ENCODE measurements around the gene CADPS. TPM values are rescaled to one million over a fixed set of nuclear protein-coding genes. Genes with fewer than 3 reads are reported as not detected.

Gene CADPS
- total RNA-seq, 4 donors from 2014 or later = 1.0 to 8.1 (median 2.0) TPM

DNA sequence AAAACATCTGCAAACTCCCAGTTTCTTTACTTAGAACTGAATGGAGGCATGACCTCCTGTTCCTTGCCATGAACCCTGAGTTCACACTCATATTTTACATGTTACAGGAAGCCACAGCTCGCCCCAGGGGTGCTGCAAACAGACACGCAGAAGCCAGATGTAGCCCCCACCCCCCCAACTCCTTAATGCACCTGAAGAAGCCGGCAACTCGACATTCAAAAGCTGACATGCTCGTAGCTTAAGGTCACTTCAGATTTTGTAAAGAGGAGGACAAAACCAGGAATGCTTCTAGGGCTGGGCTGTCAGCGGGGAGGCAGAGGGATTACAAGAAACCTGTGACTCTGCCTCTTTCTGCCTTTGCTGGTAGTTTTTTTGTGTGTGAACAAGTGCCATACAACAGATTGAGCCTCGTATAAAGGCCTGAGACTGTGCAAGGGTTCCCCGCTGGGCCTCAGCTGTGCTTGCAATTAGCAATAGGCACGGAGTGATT lies 459.9 kb downstream of the CADPS start:
- intact Hi-C loops (cut with DNase I) = no loop called here
- H3K27me3 ChIP-seq = no peaks in the 10 kb centered on the region
- no peaks in the 10 kb centered on the region for H3K36me3 ChIP-seq
- no peak for TF ChIP-seq POLR2AphosphoS5 (IDR thresholded peaks at IDR 0.05)
- no peak for TF ChIP-seq POLR2A (IDR thresholded peaks at IDR 0.05; ENCODE audit: low read depth)
- TF ChIP-seq CTCF (IDR thresholded peaks at IDR 0.05) = no peak
- TF ChIP-seq EP300 (IDR thresholded peaks at IDR 0.05) = no peak
- H3K4me1 ChIP-seq = no peaks in the 10 kb centered on the region
- no peak overlapping the region for H3K4me3 ChIP-seq
- H3K27ac ChIP-seq (replicated peaks in 1 of 4) = no peak overlapping the region
- no peak for DNase-seq (ENCODE audit: extremely low spot score)
- no peaks in the 10 kb centered on the region for H3K9me3 ChIP-seq
- 50% methylated on average over 9 of the region's 9 CpGs for WGBS

GRCh38 chr3:62414786-62415185 lies 460.4 kb downstream of the CADPS start:
- no peaks in the 10 kb centered on the region for H3K9me3 ChIP-seq
- H3K27me3 ChIP-seq = no peaks in the 10 kb centered on the region
- no peak overlapping the region for H3K27ac ChIP-seq (replicated peaks in 1 of 4)
- H3K36me3 ChIP-seq = no peaks in the 10 kb centered on the region
- no peak overlapping the region for H3K4me3 ChIP-seq
- intact Hi-C loops (cut with DNase I) = no loop called here
- WGBS = 74% methylated on average over 11 of the region's 11 CpGs
- H3K4me1 ChIP-seq = no peaks in the 10 kb centered on the region
- no peak for DNase-seq (ENCODE audit: extremely low spot score)
- TF ChIP-seq POLR2AphosphoS5 (IDR thresholded peaks at IDR 0.05) (no peak), EP300 (IDR thresholded peaks at IDR 0.05) (no peak)

GRCh38 chr3:62413687-62414086 lies 461.5 kb downstream of the CADPS start:
- Histone ChIP-seq H3K27ac (replicated peaks in 1 of 4) (no peak overlapping the region), H3K4me1 (no peaks in the 10 kb centered on the region), H3K9me3 (no peaks in the 10 kb centered on the region), H3K4me3 (no peak overlapping the region), H3K27me3 (no peaks in the 10 kb centered on the region), H3K36me3 (no peaks in the 10 kb centered on the region)
- TF ChIP-seq EP300 (IDR thresholded peaks at IDR 0.05) (no peak), POLR2A (IDR thresholded peaks at IDR 0.05; ENCODE audit: low read depth) (no peak), CTCF (IDR thresholded peaks at IDR 0.05) (no peak), POLR2AphosphoS5 (IDR thresholded peaks at IDR 0.05) (no peak)
- 65% methylated on average over 2 of the region's 2 CpGs for WGBS
- intact Hi-C loops (cut with DNase I) = no loop called here
- DNase-seq (ENCODE audit: extremely low spot score) = no peak

DNA sequence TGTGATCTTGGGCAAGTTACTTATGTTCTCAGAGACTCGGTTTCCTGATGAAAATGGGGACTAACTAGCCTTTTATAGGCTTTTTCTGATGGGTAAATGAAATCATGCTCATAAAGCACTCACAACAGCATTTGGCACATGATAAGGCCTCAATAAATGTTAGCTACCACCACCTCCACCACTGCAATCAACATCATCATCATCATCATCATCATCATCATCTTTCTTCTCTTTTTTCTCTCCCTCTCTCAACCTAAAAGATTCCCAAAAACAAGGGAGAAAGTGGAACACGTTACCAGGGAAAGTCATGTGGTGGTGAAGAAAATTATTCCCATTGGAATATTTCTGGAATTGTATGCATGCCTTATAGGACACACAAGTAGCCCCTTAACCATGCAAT lies 468.3 kb downstream of the CADPS start:
- H3K4me3 ChIP-seq = no peak overlapping the region
- H3K9me3 ChIP-seq = no peaks in the 10 kb centered on the region
- no peak for DNase-seq (ENCODE audit: extremely low spot score)
- WGBS = 84% methylated on average over 2 of the region's 2 CpGs
- no peak overlapping the region for H3K27ac ChIP-seq (replicated peaks in 1 of 4)
- intact Hi-C loops (cut with DNase I) = no loop called here
- H3K27me3 ChIP-seq = no peaks in the 10 kb centered on the region
- TF ChIP-seq CTCF (IDR thresholded peaks at IDR 0.05) = no peak
- no peak for TF ChIP-seq POLR2A (IDR thresholded peaks at IDR 0.05; ENCODE audit: low read depth)
- TF ChIP-seq EP300 (IDR thresholded peaks at IDR 0.05) = no peak
- TF ChIP-seq POLR2AphosphoS5 (IDR thresholded peaks at IDR 0.05) = no peak
- H3K36me3 ChIP-seq = no peaks in the 10 kb centered on the region
- H3K4me1 ChIP-seq = no peaks in the 10 kb centered on the region

DNA sequence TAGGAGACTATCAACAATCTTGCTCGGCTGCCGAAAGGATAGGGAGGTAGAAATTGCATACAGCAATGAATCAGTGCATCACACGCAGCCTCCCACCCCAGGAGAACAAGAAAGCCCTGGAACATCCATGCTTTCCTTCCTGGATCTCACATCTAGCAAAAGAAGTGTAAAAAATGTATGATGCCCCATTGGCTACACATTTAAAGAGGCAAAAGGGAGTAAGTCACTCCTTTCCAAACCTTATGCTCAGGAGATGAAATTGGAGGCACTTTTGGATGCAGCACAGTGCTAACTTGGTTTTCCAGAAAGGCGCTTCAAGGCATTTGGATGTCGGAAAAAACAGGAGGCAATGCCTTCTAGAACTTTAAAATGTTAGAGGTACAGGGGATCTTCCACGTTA lies 469.6 kb downstream of the CADPS start:
- Histone ChIP-seq H3K36me3 (no peaks in the 10 kb centered on the region), H3K4me1 (no peaks in the 10 kb centered on the region), H3K27me3 (no peaks in the 10 kb centered on the region), H3K27ac (replicated peaks in 1 of 4) (no peak overlapping the region), H3K9me3 (no peaks in the 10 kb centered on the region), H3K4me3 (no peak overlapping the region)
- no peak for TF ChIP-seq EP300 (IDR thresholded peaks at IDR 0.05)
- TF ChIP-seq POLR2AphosphoS5 (IDR thresholded peaks at IDR 0.05) = no peak
- TF ChIP-seq CTCF (IDR thresholded peaks at IDR 0.05) = no peak
- TF ChIP-seq POLR2A (IDR thresholded peaks at IDR 0.05; ENCODE audit: low read depth) = no peak
- 80% methylated on average over 6 of the region's 6 CpGs for WGBS
- intact Hi-C loops (cut with DNase I) = no loop called here
- DNase-seq (ENCODE audit: extremely low spot score) = no peak
